Measurements from ENCODE around the gene TXNDC5.

- TF ChIP-seq POLR2AphosphoS5 (IDR thresholded peaks at IDR 0.05; ENCODE audit: low read depth, low read length) (no peak), CTCF (IDR thresholded peaks at IDR 0.05) (no peak), REST (IDR thresholded peaks at IDR 0.05; ENCODE audit: insufficient read depth in 1 of 2, low read depth in 2 of 2, low read length in 1 of 2) (no peak)
These were observed 15.5 kb downstream of the TXNDC5 start for GRCh38 chr6:7895125-7895423.
